ENCODE data around the gene HDAC1. TPM values are rescaled to one million over a fixed set of nuclear protein-coding genes. Genes with fewer than 3 reads are reported as not detected.

HDAC1 gene
- total and polyA plus RNA-seq, 2 of the 13 experiments (the other 11 are each of a cell fraction or from before 2014, with no cell fraction given), result 93.5 to 189 TPM

DNA sequence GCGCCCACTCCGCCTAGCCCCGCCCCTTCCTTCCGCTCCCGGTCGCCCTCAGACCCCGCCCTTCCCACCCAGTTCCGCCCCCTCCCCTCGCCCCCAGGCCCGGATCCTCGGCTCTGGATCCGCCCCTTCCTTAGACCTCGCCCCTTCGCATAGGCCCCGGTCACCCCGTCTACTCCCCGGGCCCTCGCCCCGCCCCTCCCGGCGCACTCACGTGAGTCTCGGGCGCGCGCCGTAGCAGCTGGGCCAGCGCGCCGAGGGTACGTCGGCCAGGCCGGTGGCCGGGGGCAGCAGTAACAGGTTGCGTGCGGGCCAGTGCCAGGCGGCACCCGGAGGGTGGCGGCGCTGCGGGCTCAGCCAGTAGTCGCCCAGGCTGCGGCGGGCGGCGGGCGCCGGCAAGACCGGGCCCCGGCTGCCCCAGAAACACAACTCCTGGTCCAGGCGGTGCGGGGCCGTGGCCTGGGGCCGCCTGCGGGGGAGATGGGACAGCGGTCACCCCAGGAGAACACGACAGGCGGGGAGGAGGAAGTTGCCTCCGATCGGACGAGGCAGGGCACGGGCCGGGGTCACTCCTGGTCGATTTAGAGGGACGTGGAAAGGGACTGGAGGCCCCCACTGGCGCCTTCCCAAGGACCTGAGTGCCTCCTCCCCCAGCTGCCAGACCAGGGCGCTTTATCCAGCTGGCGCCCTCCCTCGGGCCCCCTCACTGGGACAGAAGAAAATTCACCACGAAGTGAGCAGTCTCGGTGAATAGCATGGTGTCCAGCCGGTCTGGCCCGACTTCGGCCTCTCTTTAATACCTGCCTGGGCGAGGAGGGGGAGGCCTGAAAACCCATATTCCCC is 59.7 kb downstream of the HDAC1 start (continued):
- TF ChIP-seq, protein P1, sequence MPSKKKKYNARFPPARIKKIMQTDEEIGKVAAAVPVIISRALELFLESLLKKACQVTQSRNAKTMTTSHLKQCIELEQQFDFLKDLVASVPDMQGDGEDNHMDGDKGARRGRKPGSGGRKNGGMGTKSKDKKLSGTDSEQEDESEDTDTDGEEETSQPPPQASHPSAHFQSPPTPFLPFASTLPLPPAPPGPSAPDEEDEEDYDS (CRISPR knock-in tag; IDR thresholded peaks at IDR 0.05), result no peak
- TF ChIP-seq ZNF33A (CRISPR knock-in tag; IDR thresholded peaks at IDR 0.05; ENCODE audit: borderline replicate concordance), result no peak
- TF ChIP-seq XBP1 (CRISPR knock-in tag; IDR thresholded peaks at IDR 0.05), result no peak
- peak; percentile 53; the same call in 1 of the 2 replicates for TF ChIP-seq ZNF616 (CRISPR knock-in tag; IDR thresholded peaks at IDR 0.05; ENCODE audit: low read depth)
- TF ChIP-seq, protein P2, sequence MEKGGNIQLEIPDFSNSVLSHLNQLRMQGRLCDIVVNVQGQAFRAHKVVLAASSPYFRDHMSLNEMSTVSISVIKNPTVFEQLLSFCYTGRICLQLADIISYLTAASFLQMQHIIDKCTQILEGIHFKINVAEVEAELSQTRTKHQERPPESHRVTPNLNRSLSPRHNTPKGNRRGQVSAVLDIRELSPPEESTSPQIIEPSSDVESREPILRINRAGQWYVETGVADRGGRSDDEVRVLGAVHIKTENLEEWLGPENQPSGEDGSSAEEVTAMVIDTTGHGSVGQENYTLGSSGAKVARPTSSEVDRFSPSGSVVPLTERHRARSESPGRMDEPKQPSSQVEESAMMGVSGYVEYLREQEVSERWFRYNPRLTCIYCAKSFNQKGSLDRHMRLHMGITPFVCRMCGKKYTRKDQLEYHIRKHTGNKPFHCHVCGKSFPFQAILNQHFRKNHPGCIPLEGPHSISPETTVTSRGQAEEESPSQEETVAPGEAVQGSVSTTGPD (CRISPR knock-in tag; IDR thresholded peaks at IDR 0.05), result no peak
- TF ChIP-seq ZNF274 (CRISPR knock-in tag; IDR thresholded peaks at IDR 0.05), result no peak
- no peak for TF ChIP-seq HNRNPUL1 (IDR thresholded peaks at IDR 0.05; ENCODE audit: low read depth, low read length)
- TF ChIP-seq, protein P3, sequence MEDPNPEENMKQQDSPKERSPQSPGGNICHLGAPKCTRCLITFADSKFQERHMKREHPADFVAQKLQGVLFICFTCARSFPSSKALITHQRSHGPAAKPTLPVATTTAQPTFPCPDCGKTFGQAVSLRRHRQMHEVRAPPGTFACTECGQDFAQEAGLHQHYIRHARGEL (CRISPR knock-in tag; IDR thresholded peaks at IDR 0.05), result no peak
- TF ChIP-seq, protein P4, sequence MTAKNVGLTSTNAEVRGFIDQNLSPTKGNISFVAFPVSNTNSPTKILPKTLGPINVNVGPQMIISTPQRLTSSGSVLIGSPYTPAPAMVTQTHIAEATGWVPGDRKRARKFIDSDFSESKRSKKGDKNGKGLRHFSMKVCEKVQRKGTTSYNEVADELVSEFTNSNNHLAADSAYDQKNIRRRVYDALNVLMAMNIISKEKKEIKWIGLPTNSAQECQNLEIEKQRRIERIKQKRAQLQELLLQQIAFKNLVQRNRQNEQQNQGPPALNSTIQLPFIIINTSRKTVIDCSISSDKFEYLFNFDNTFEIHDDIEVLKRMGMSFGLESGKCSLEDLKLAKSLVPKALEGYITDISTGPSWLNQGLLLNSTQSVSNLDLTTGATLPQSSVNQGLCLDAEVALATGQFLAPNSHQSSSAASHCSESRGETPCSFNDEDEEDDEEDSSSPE (CRISPR knock-in tag; IDR thresholded peaks at IDR 0.05), result peak; percentile 54; the same call in 1 of the 2 replicates
- no peak for TF ChIP-seq MIER2 (CRISPR knock-in tag; IDR thresholded peaks at IDR 0.05)
- TF ChIP-seq TAF15 (IDR thresholded peaks at IDR 0.05; ENCODE audit: low read depth, low read length, poor library complexity, severe bottlenecking), result no peak
- TF ChIP-seq ZNF75D (CRISPR knock-in tag; IDR thresholded peaks at IDR 0.05; ENCODE audit: borderline replicate concordance), result no peak
- no peak for TF ChIP-seq JARID2 (CRISPR knock-in tag; IDR thresholded peaks at IDR 0.05; ENCODE audit: insufficient replicate concordance)
- no peak for TF ChIP-seq SRF (IDR thresholded peaks at IDR 0.05; ENCODE audit: low read depth, low read length)
- TF ChIP-seq, protein P5, sequence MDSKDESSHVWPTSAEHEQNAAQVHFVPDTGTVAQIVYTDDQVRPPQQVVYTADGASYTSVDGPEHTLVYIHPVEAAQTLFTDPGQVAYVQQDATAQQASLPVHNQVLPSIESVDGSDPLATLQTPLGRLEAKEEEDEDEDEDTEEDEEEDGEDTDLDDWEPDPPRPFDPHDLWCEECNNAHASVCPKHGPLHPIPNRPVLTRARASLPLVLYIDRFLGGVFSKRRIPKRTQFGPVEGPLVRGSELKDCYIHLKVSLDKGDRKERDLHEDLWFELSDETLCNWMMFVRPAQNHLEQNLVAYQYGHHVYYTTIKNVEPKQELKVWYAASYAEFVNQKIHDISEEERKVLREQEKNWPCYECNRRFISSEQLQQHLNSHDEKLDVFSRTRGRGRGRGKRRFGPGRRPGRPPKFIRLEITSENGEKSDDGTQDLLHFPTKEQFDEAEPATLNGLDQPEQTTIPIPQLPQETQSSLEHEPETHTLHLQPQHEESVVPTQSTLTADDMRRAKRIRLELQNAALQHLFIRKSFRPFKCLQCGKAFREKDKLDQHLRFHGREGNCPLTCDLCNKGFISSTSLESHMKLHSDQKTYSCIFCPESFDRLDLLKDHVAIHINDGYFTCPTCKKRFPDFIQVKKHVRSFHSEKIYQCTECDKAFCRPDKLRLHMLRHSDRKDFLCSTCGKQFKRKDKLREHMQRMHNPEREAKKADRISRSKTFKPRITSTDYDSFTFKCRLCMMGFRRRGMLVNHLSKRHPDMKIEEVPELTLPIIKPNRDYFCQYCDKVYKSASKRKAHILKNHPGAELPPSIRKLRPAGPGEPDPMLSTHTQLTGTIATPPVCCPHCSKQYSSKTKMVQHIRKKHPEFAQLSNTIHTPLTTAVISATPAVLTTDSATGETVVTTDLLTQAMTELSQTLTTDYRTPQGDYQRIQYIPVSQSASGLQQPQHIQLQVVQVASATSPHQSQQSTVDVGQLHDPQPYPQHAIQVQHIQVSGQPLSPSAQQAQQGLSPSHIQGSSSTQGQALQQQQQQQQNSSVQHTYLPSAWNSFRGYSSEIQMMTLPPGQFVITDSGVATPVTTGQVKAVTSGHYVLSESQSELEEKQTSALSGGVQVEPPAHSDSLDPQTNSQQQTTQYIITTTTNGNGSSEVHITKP (CRISPR knock-in tag; IDR thresholded peaks at IDR 0.05; ENCODE audit: low read depth), result no peak
- TF ChIP-seq, protein P6, sequence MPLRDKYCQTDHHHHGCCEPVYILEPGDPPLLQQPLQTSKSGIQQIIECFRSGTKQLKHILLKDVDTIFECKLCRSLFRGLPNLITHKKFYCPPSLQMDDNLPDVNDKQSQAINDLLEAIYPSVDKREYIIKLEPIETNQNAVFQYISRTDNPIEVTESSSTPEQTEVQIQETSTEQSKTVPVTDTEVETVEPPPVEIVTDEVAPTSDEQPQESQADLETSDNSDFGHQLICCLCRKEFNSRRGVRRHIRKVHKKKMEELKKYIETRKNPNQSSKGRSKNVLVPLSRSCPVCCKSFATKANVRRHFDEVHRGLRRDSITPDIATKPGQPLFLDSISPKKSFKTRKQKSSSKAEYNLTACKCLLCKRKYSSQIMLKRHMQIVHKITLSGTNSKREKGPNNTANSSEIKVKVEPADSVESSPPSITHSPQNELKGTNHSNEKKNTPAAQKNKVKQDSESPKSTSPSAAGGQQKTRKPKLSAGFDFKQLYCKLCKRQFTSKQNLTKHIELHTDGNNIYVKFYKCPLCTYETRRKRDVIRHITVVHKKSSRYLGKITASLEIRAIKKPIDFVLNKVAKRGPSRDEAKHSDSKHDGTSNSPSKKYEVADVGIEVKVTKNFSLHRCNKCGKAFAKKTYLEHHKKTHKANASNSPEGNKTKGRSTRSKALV (CRISPR knock-in tag; IDR thresholded peaks at IDR 0.05), result no peak
- TF ChIP-seq, protein P7, sequence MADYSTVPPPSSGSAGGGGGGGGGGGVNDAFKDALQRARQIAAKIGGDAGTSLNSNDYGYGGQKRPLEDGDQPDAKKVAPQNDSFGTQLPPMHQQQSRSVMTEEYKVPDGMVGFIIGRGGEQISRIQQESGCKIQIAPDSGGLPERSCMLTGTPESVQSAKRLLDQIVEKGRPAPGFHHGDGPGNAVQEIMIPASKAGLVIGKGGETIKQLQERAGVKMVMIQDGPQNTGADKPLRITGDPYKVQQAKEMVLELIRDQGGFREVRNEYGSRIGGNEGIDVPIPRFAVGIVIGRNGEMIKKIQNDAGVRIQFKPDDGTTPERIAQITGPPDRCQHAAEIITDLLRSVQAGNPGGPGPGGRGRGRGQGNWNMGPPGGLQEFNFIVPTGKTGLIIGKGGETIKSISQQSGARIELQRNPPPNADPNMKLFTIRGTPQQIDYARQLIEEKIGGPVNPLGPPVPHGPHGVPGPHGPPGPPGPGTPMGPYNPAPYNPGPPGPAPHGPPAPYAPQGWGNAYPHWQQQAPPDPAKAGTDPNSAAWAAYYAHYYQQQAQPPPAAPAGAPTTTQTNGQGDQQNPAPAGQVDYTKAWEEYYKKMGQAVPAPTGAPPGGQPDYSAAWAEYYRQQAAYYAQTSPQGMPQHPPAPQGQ (CRISPR knock-in tag; IDR thresholded peaks at IDR 0.05; ENCODE audit: borderline replicate concordance), result no peak

Data from HepG2 (cell line).